ENCODE data around the gene FXYD4. TPM values are rescaled to one million over a fixed set of nuclear protein-coding genes. Genes with fewer than 3 reads are reported as not detected.

FXYD4 gene
- total RNA-seq, 1 experiment from 2014 or later, result not detected

DNA sequence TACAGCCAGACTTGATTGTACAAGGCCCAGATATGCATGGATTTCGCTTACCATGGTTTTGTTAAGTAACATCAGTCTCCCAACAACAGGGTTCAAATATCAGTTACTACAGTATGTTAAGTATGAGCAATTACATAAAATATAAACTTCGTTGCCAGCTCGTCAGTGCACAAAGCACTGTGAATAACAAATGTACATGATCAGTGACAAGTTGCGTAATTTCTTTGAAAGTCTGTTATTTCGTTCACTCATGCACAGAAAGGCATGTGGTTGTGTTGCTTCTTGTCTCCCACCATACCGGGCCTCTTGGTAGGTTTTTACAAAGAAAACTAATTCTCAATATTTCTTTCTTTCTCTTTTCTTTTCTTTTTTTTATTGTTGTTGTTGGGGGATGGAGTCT, 53.0 kb downstream of the FXYD4 start:
- no peak overlapping the region for H3K4me3 Mint-ChIP-seq (ENCODE audit: unreplicated experiment)
- no peaks in the 10 kb centered on the region for H3K9me3 Mint-ChIP-seq (ENCODE audit: unreplicated experiment)
- peaks cover 21% of the 10 kb centered on the region for H3K36me3 Mint-ChIP-seq (ENCODE audit: insufficient read depth, unreplicated experiment)
- no peaks in the 10 kb centered on the region for H3K27me3 Mint-ChIP-seq (ENCODE audit: insufficient read depth, unreplicated experiment)
- intact Hi-C loops (cut with micrococcal nuclease; ENCODE audit: unreplicated experiment), result no loop called here
- no peaks in the 10 kb centered on the region for H3K9me3 ChIP-seq
- H3K27ac Mint-ChIP-seq (ENCODE audit: unreplicated experiment), result no peak overlapping the region
- no peak for DNase-seq
- H3K4me3 ChIP-seq (ENCODE audit: low read depth, low read length), result no peak overlapping the region
- H3K4me1 ChIP-seq, result peaks cover 9% of the 10 kb centered on the region; the same call in 1 of the 2 replicates
- no peaks in the 10 kb centered on the region for H3K36me3 ChIP-seq (ENCODE audit: control insufficient read depth, insufficient read depth, low read length)
- no TSS peak for BruUV-seq (replicated peaks)
- no peaks in the 10 kb centered on the region for H3K27me3 ChIP-seq (replicated peaks; ENCODE audit: control insufficient read depth, insufficient read depth, low read length)
- peaks cover 16% of the 10 kb centered on the region for H3K4me1 Mint-ChIP-seq (ENCODE audit: low read depth, unreplicated experiment)
- ChIA-PET CTCF (interaction anchor here (0.6 kb wide), 1 partner anchor 49 kb away, joined by 6 read pairs; no protein-coding TSS in a partner anchor), POLR2A (no interaction called here)
- TF ChIP-seq, protein P1, sequence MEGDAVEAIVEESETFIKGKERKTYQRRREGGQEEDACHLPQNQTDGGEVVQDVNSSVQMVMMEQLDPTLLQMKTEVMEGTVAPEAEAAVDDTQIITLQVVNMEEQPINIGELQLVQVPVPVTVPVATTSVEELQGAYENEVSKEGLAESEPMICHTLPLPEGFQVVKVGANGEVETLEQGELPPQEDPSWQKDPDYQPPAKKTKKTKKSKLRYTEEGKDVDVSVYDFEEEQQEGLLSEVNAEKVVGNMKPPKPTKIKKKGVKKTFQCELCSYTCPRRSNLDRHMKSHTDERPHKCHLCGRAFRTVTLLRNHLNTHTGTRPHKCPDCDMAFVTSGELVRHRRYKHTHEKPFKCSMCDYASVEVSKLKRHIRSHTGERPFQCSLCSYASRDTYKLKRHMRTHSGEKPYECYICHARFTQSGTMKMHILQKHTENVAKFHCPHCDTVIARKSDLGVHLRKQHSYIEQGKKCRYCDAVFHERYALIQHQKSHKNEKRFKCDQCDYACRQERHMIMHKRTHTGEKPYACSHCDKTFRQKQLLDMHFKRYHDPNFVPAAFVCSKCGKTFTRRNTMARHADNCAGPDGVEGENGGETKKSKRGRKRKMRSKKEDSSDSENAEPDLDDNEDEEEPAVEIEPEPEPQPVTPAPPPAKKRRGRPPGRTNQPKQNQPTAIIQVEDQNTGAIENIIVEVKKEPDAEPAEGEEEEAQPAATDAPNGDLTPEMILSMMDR (IDR thresholded peaks at IDR 0.05; ENCODE audit: insufficient read depth in 1 of 2, low read depth in 1 of 2, low read length in 1 of 2, severe bottlenecking in 1 of 2, unreplicated experiment in 1 of 2), result no peak

Other genes with a start within 250 kb of the FXYD4 start
- 5.0 and 6.4 TPM in 2 replicates for gene CSGALNACT2, start 233.2 kb upstream of the FXYD4 start, total RNA-seq (2022)
- 0.57 and 0.65 TPM in 2 replicates for gene RASGEF1A, start 104.6 kb upstream of the FXYD4 start, total RNA-seq (2022)
- gene HNRNPF, start 37.5 kb downstream of the FXYD4 start, total RNA-seq (2022), result 405 and 423 TPM in 2 replicates
- gene ZNF487, start 65.5 kb downstream of the FXYD4 start, total RNA-seq (2022), result 5.0 and 6.5 TPM in 2 replicates
- 15.2 and 16.4 TPM in 2 replicates for gene ZNF239, start 203.0 kb downstream of the FXYD4 start, total RNA-seq (2022)
- 7.3 and 8.6 TPM in 2 replicates for gene ZNF485, start 234.8 kb downstream of the FXYD4 start, total RNA-seq (2022)